GM12873 (cell line): Measurements from ENCODE around the gene GSTA3.

Experiments
- TF ChIP-seq, protein P1 (sequence below): IDR thresholded peaks from 2 replicates; pipeline ENCODE4 v1.5.1; 2012; ENCODE audit warnings: low read depth, mild to moderate bottlenecking, moderate library complexity, low read length, control low read depth; ENCODE audit not compliant: insufficient read depth; ENCODE audit errors: missing control alignments

Gene GSTA3

DNA sequence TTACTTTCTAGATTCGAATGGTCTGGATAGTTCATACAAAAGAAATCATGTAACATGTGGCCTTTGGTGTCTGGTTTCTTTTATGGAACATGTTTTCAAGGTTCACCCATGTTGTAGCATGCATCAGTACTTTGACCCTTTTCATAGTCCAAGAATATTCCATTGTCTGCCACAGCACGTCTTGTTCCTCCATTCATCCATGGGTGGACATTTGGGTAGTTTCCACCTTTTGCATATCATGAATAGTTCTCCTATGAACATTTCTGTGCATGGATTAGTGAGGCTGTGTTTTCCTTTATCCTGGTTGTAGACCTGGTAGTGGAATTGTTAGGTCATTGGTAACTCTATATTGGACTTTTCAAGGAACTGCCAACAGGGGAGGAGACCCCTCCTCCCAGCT, 31.7 kb downstream of the GSTA3 start:
- TF ChIP-seq, protein P1, sequence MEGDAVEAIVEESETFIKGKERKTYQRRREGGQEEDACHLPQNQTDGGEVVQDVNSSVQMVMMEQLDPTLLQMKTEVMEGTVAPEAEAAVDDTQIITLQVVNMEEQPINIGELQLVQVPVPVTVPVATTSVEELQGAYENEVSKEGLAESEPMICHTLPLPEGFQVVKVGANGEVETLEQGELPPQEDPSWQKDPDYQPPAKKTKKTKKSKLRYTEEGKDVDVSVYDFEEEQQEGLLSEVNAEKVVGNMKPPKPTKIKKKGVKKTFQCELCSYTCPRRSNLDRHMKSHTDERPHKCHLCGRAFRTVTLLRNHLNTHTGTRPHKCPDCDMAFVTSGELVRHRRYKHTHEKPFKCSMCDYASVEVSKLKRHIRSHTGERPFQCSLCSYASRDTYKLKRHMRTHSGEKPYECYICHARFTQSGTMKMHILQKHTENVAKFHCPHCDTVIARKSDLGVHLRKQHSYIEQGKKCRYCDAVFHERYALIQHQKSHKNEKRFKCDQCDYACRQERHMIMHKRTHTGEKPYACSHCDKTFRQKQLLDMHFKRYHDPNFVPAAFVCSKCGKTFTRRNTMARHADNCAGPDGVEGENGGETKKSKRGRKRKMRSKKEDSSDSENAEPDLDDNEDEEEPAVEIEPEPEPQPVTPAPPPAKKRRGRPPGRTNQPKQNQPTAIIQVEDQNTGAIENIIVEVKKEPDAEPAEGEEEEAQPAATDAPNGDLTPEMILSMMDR, result no peak

DNA sequence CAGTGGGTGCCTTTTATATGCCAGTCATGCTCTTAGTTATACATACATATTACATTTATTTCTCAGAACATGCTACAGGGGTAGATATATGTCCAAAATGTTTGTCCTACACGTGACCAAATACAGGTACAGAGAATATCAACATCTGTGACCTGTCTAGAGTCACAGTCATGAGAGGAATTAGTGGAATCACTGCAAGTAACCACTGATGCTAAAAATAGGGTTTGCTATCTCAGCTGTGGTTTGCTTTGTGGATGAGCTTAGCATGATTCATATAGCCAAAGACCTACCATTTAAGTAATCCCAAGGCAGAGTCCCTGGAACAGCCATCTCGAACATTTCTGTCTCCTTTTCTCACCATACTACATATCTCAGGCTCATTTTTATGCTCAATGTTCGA, 32.3 kb downstream of the GSTA3 start:
- TF ChIP-seq, protein P1, result no peak

DNA sequence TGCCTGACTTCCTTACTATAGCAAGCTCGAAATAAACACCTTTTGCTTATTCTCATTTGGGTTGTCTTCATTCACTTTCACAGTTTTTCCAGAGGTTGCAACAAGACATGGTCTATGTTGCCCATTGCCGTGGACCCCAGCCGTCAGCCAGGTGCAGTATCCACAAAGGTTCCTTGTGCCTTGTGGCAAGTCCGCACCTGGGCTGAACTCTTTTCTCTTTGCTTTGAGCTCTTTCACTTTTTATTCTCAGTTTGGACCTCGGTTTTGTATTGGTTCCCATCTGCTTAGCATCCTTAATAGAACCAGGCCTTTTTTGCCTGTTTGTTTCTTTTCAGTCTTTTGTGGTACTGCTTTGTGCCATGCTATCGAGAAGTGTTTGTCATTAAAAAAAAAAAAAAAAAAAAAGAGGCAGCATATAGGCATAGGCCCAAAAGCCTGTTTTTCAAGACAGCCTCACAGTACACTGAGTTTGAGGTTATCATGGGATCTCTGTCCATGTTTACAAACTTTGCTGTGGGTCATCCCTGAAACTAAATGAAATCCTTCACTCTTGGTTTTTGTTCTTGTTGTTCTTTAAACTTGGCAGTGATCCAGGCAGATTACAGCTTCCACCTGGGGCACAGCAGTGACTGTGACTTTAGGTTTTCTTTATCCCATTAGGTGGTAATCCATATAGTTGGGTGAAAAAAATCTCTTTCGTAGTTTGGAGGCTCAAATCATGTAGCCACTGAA, 33.3 kb downstream of the GSTA3 start:
- TF ChIP-seq, protein P1, result no peak

DNA sequence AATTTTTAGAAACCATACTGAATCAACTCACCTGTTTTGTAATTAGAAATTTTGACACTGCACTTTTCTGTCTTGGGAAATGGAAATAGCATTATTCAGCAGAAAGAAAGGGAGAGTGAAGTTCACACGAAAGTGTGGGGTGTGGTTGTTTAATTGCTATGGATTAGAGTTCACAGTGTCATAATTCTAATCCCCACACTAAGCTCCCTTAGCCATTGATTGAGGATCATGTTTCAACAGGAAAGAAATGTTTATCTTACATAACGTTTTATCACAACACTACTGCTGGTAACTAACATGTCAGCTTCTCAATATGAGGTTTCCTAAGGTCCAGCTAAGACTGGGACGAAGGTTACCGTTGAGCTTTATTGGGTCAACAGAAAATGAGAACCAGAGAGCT, 37.5 kb downstream of the GSTA3 start:
- TF ChIP-seq, protein P1, result no peak

DNA sequence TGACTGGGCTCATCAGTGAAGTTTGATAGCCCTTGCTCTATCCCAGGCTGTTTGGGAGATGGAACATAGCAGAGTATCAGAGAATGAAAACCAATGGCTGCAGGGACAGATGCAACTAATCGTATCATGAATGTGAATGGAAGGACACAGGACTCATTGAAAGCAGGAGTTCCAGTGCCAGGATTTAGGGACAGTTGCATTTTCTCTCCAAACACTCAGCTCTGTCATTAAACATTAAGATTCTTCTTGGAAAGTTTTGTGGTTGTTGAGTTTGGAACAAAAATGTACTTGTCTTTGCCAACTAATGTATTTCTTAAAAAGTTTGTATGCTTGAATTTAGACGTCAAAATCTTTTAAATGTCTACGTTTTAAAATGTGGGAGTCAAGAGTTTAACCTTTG, 37.9 kb downstream of the GSTA3 start:
- TF ChIP-seq, protein P1, result no peak

DNA sequence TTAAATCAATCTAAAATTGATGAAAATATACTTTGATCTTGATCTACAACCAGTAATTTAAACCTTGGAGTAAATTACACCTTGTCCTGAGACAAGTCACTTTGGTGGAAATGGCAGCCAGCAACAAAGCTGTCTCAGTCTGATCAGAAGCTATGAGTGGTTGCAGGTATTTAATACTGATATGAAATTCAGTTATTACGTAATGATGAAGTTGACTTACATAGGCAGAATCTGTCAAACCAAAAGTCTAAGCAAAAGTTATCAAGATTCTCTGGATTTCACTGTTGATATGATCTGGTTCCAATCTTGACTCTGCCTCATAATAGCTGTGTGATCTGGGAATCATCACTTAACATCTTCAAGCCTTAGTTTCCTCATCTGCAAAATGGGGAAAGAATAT, 41.3 kb downstream of the GSTA3 start:
- TF ChIP-seq, protein P1, result no peak

DNA sequence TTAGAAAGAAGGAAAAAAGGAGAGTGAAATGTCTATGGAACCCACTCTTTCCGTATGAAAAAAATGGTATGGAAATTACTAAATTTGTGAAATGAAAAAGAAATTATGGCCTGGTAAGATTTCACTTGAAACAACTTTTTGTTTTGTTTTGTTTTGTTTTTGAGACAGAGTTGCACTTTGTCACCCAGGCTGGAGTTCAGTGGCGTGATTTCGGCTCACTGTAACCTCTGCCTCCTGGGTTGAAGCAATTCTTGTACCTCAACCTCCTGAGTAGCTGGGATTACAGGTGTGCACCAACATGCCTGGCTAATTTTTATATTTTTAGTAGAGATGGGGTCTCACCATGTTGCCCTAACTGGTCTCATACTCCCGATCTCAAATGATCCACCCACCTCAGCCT, 51.1 kb downstream of the GSTA3 start:
- TF ChIP-seq, protein P1, result no peak
